SH-SY5Y (cell line): ENCODE results near the gene PIP5K1C.

Experiments used
- GATA2 ChIP-seq: IDR thresholded peaks from 2 replicates; pipeline ENCODE4 v1.6.1; 2011; ENCODE audit warnings: mild to moderate bottlenecking, low read depth, low read length
- GATA3 ChIP-seq: IDR thresholded peaks from 2 replicates; pipeline ENCODE4 v1.6.1; 2011; ENCODE audit warnings: low read depth, mild to moderate bottlenecking, low read length, moderate library complexity

Gene PIP5K1C, protein sequence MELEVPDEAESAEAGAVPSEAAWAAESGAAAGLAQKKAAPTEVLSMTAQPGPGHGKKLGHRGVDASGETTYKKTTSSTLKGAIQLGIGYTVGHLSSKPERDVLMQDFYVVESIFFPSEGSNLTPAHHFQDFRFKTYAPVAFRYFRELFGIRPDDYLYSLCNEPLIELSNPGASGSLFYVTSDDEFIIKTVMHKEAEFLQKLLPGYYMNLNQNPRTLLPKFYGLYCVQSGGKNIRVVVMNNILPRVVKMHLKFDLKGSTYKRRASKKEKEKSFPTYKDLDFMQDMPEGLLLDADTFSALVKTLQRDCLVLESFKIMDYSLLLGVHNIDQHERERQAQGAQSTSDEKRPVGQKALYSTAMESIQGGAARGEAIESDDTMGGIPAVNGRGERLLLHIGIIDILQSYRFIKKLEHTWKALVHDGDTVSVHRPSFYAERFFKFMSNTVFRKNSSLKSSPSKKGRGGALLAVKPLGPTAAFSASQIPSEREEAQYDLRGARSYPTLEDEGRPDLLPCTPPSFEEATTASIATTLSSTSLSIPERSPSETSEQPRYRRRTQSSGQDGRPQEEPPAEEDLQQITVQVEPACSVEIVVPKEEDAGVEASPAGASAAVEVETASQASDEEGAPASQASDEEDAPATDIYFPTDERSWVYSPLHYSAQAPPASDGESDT

GRCh38 chr19:3700242-3701032 is at the start of gene PIP5K1C:
TSS of gene PIP5K1C (minus strand) at chr19:3700468. CDS start at chr19:3700390, 78 bp downstream.
- TF ChIP-seq GATA2: 0 out of 2 replicates have a peak, but pooled peaks have one; percentile 19
- no peak for TF ChIP-seq GATA3

DNA sequence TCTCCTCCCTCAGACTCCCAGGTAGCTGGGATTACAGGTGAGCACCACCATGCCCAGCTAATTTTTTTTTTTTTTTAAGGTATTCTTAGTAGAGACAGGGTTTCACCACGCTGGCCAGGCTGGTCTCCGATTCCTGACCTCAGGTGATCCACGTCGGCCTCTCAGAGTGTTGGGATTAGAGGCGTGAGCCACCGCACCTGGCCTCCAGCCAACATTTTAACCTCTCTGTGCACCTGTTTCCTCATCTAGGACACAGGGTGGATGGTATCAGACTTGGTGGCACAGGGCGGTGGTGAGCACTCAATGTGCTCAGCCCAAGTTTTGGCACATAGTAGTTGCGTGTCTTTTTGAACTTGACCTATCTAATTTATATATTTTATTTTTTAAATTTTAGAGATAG is 48.7 kb upstream of the PIP5K1C start:
- TF ChIP-seq GATA2 (no peak), GATA3 (no peak)

DNA sequence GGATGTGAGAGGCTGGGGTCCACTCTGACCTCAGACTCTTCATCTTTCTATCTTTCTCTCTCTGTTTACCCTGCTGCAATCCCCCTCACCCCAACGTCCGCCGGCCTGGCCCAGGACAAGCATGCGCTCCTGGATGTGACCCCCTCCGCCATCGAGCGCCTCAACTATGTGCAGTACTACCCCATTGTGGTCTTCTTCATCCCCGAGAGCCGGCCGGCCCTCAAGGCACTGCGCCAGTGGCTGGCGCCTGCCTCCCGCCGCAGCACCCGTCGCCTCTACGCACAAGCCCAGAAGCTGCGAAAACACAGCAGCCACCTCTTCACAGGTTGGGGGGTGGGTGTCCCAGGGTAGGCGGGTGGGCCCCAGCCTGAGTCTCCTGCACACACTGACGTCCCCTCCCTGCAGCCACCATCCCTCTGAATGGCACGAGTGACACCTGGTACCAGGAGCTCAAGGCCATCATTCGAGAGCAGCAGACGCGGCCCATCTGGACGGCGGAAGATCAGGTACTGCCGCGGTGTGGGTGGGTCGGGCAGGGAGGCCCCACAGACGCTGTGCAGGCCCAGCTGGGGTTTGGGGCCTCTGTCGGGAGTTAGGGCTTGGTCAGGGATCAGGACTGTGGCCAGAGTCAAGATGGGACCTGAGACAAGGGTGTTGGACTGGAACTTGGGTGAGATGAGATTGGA is 46.2 kb upstream of the PIP5K1C start:
- TF ChIP-seq GATA3: no peak
- TF ChIP-seq GATA2: no peak

DNA sequence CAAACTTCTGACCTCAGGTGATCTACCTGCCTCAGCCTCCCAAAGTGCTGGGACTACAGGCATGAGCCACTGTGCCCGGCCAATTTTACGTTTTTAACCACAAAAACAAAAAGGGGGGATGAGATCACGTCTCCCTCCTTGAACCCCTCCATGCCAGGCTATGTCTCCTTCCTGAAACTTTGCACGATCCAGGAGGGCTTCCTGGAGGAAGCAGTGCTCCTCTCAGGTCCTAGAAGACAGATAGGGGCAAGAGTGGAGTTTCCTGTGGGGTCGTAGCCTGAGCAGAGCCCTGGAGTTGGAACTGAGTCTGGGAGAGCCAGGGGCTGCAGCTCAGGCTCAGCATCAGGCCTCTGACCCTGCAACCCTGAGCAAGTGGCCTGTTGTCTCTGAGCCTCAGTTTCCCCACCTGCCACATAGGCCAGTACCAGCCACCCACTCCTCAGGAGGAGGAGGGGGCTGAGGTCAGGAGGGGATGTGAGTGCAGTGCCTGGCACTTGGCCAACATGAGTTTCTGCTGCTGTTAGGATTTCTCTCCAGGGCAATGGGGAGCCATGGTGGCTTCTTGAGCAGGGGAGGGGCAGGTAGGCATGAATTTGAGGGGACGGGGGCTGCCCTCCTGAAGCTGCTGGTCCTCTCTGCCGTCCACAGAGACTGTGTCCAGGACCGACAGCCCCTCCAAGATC is 45.2 kb upstream of the PIP5K1C start:
- no peak for TF ChIP-seq GATA2
- no peak for TF ChIP-seq GATA3

GRCh38 chr19:3743486-3743885 is 43.2 kb upstream of the PIP5K1C start:
- TF ChIP-seq GATA3 (no peak), GATA2 (no peak)

- TF ChIP-seq GATA3: no peak
- TF ChIP-seq GATA2: no peak
These were observed 40.2 kb upstream of the PIP5K1C start for GRCh38 chr19:3740431-3740830.

DNA sequence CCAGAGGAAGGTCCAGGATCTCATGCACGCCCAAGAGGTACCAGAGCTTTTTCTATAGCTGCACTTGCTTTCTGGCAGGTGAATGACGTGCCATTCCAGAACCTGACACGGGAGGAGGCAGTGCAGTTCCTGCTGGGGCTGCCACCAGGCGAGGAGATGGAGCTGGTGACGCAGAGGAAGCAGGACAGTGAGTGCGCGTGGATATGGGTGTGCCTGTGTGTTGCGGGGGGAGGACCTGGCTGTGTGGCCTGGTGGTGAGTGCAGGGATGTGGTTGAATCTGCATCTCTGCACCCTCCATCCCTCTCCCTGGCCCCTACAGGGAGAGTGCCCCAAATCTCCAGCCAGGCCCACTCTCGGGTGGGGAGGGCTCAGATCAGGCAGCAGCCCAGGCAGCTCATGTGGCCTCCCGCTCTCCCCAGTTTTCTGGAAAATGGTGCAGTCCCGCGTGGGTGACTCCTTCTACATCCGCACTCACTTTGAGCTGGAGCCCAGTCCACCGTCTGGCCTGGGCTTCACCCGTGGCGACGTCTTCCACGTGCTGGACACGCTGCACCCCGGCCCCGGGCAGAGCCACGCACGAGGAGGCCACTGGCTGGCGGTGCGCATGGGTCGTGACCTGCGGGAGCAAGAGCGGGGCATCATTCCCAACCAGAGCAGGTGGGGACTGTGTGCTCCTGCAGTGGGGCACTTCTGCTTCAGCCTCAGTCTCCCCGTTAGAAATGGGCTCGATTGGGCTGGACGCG is 38.4 kb upstream of the PIP5K1C start:
- TF ChIP-seq GATA3 (no peak), GATA2 (no peak)

DNA sequence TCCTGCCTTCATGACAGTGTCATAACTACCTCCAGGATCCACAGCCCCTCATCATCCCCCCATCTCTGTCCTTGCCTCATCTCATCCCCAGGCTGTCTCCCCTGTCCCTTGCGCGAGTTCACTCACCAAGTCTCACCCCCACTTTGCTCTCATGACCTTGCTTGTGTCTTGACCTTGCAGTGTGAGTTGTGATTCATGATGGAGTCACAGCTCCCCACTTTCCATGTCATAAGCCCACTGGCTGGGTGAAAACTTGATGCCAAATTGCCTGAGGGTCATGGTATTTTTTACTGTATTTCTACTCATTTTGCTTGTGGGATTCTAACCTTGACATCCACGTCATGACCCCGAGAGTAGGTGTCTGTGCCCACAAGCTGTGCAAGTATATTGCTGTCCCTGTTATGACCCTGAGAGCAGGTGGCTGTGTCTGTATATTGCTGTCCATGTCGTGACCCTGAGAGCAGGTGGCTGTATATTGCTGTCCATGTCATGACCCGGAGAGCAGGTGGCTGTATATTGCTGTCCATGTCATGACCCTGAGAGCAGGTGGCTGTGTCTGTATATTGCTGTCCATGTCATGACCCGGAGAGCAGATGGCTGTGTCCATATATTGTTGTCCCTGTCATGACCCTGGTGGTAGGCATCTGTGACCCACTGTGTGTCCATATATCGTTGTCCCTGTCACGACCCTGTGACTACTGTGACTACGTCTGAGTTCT is 37.4 kb upstream of the PIP5K1C start:
- TF ChIP-seq GATA2 (no peak), GATA3 (no peak)

GRCh38 chr19:3736106-3736724 is 35.9 kb upstream of the PIP5K1C start:
- TF ChIP-seq GATA2: no peak
- TF ChIP-seq GATA3: no peak

DNA sequence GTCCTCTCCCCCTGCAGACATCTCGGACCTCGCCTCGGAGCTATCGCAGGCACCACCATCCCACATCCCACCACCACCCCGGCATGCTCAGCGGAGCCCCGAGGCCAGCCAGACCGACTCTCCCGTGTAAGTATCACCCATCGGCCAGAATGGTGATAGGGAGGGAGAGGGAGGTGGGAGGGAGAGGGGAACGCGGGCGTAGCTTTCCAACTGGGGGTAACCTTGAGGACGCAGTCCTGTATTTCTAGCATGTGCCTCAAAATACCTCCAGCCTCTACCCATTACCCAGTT is 34.0 kb upstream of the PIP5K1C start:
- TF ChIP-seq GATA2 (no peak), GATA3 (no peak)

GRCh38 chr19:3733549-3734309 is 33.5 kb upstream of the PIP5K1C start:
- TF ChIP-seq GATA3 (no peak), GATA2 (no peak)

- no peak for TF ChIP-seq GATA3
- TF ChIP-seq GATA2: no peak
These were observed 31.8 kb upstream of the PIP5K1C start for GRCh38 chr19:3732108-3732507.
